Parathyroid adenoma (tissue), 2 donors: Measurements from ENCODE around the gene CLEC4D.
"Not testable (repeated sequence)": the region's sequence is repeated elsewhere in the genome, so short reads cannot be mapped to it uniquely, and the experiment has no call there.

Experiments
- H2AFZ ChIP-seq: fragments of 300-600 bp; sonication (generic); one replicate; pipeline ENCODE4 v1.7.0; 2017; ENCODE audit warnings: antibody characterized with exemption, mild to moderate bottlenecking
- H3K27ac ChIP-seq: fragments of 300-600 bp; sonication (generic); one replicate; pipeline ENCODE4 v1.7.0; 2017
- H3K27me3 ChIP-seq: fragments of 300-600 bp; sonication (generic); one replicate; pipeline ENCODE4 v1.7.0; 2017; ENCODE audit warnings: low read length; ENCODE audit not compliant: control insufficient read depth, insufficient read depth
- H3K36me3 ChIP-seq: fragments of 300-600 bp; sonication (generic); one replicate; pipeline ENCODE4 v1.7.0; 2017; ENCODE audit warnings: low read length; ENCODE audit not compliant: control insufficient read depth, insufficient read depth
- H3K4me1 ChIP-seq: fragments of 300-600 bp; sonication (generic); one replicate; pipeline ENCODE4 v1.7.0; 2017; ENCODE audit warnings: control low read depth
- H3K4me2 ChIP-seq: fragments of 300-600 bp; sonication (generic); one replicate; pipeline ENCODE4 v1.7.0; 2017; ENCODE audit warnings: low read length
- H3K4me3 ChIP-seq: fragments of 300-600 bp; sonication (generic); one replicate; pipeline ENCODE4 v1.7.0; 2017; ENCODE audit warnings: low read depth, low read length
- H3K79me2 ChIP-seq: fragments of 300-600 bp; sonication (generic); one replicate; pipeline ENCODE4 v1.7.0; 2017; ENCODE audit warnings: control low read depth
- H3K9ac ChIP-seq: fragments of 300-600 bp; sonication (generic); one replicate; pipeline ENCODE4 v1.7.0; 2017; ENCODE audit warnings: mild to moderate bottlenecking
- H3K9me3 ChIP-seq: fragments of 300-600 bp; sonication (generic); one replicate; pipeline ENCODE4 v1.7.0; 2017; ENCODE audit warnings: low read length; ENCODE audit not compliant: control insufficient read depth
- TF ChIP-seq, protein P1 (sequence below): fragments of 300-600 bp; sonication (generic); IDR thresholded peaks from one replicate; pipeline ENCODE4 v1.7.0; 2017; ENCODE audit warnings: antibody characterized with exemption, mild to moderate bottlenecking
- donor health status: primary hyperparathyroidism.

CLEC4D gene

DNA sequence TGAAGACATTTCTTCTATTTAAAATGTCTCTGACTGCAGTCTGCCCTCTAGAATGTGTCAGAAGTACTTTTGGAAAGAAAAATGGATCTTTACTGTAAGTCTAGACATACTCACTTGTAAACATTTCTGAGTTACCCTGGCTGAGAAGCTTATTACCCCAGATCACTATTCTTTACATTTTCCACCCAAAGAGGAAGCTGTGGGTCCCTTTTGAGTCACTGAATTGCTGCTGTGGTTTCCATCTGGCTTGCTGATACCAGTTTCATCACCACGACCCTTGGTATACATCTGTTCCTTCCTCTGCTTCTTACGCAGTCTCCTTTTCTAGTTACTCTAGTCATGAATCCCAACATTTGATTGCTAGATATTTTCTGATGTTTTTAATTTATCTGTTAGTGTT lies 20.2 kb upstream of the CLEC4D start:
- Histone ChIP-seq H3K27me3 (no peaks in the 10 kb centered on the region), H2AFZ (no peak overlapping the region), H3K27ac (no peak overlapping the region), H3K9ac (no peak overlapping the region), H3K36me3 (no peaks in the 10 kb centered on the region), H3K4me2 (no peak overlapping the region), H3K79me2 (no peaks in the 10 kb centered on the region), H3K9me3 (no peaks in the 10 kb centered on the region), H3K4me3 (no peak overlapping the region), H3K4me1 (no peaks in the 10 kb centered on the region)
- TF ChIP-seq, protein P1, sequence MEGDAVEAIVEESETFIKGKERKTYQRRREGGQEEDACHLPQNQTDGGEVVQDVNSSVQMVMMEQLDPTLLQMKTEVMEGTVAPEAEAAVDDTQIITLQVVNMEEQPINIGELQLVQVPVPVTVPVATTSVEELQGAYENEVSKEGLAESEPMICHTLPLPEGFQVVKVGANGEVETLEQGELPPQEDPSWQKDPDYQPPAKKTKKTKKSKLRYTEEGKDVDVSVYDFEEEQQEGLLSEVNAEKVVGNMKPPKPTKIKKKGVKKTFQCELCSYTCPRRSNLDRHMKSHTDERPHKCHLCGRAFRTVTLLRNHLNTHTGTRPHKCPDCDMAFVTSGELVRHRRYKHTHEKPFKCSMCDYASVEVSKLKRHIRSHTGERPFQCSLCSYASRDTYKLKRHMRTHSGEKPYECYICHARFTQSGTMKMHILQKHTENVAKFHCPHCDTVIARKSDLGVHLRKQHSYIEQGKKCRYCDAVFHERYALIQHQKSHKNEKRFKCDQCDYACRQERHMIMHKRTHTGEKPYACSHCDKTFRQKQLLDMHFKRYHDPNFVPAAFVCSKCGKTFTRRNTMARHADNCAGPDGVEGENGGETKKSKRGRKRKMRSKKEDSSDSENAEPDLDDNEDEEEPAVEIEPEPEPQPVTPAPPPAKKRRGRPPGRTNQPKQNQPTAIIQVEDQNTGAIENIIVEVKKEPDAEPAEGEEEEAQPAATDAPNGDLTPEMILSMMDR = no peak

DNA sequence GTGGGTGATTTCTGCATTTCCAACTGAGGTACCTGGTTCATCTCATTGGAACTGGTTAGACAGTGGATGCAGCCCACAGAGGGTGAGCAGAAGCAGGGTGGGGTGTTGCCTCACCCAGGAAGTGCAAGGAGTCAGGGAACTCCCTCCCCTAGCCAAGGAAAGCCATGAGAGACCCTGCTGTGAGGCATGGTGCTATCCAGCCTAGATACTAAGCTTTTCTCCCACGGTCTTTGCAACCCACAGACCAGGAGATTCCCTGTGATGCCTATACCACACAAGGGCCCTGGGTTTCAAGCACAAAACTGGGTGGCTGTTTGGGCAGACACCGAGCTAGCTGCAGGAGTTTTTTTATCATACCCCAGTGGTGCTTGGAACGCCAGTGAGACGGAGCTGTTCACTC lies 17.6 kb upstream of the CLEC4D start:
- H3K9me3 ChIP-seq, H3K4me1 ChIP-seq, H3K36me3 ChIP-seq, H3K4me3 ChIP-seq, H3K4me2 ChIP-seq, H3K27ac ChIP-seq, H2AFZ ChIP-seq, H3K79me2 ChIP-seq, H3K9ac ChIP-seq, H3K27me3 ChIP-seq: not testable (repeated sequence)

DNA sequence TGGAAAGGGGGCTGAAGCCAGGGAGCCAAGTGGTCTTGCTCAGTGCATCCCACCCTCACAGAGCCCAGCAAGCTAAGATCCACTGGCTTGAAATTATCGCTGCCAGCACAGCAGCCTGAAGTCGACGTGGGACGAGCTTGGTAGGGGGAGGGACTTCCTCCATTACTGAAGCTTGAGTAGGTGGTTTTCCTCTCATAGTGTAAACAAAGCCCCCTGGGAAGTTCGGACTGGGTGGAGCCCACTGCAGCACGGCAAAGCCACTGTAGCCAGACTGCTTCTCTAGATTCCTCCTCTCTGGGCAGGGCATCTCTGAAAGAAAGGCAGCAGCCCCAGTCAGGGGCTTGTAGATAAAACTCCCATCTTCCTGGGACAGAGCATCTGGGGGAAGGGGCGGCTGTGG lies 17.2 kb upstream of the CLEC4D start:
- H3K79me2 ChIP-seq, H3K4me2 ChIP-seq, H3K9ac ChIP-seq, H3K27me3 ChIP-seq, H3K4me3 ChIP-seq, H3K27ac ChIP-seq, H2AFZ ChIP-seq, H3K36me3 ChIP-seq, H3K9me3 ChIP-seq, H3K4me1 ChIP-seq: not testable (repeated sequence)

DNA sequence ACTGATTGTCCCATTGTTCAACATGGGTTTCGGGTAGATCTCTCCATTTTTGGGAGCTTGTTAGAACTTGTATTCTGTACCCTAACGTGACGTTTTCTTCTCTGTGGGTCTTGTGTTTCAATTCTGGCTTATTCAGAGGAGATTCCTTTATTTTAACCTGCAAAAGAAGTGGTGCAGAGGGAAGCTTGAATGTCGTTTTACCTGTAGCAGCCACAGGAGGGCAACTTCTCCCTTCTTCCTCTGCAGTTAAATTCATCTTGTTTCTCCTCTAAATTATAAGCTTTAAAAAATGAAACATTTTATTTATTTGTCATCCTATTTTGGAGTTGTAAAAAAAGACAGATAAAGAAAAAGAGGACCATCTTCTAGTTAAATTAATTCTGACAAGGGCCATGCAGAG lies 13.7 kb upstream of the CLEC4D start:
- Histone ChIP-seq H3K27ac (no peak overlapping the region), H3K9me3 (no peaks in the 10 kb centered on the region), H3K4me1 (no peaks in the 10 kb centered on the region), H3K4me2 (no peak overlapping the region), H3K9ac (no peak overlapping the region), H3K79me2 (no peaks in the 10 kb centered on the region), H3K4me3 (no peak overlapping the region), H2AFZ (no peak overlapping the region), H3K27me3 (no peaks in the 10 kb centered on the region), H3K36me3 (no peaks in the 10 kb centered on the region)
- TF ChIP-seq, protein P1 = no peak

DNA sequence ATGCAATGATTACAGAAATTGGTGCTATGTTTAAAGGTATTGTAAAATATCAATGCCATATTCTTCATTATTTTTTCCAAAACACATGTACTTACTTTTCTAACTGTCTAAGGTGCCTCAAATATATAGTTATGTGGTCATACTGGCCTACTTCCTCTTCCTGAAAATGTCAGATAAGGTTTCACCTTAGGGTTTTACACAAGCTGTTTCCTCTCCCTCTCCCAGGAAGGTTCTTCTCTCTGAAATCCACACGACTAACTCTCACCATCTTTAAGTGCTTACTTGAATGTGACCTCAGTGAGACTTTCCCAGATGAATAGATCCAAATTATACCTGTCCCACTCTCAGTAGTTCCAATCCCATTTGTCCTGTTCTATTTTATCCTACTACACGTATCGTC lies 11.6 kb upstream of the CLEC4D start:
- no peaks in the 10 kb centered on the region for H3K9me3 ChIP-seq
- H3K9ac ChIP-seq = no peak overlapping the region

DNA sequence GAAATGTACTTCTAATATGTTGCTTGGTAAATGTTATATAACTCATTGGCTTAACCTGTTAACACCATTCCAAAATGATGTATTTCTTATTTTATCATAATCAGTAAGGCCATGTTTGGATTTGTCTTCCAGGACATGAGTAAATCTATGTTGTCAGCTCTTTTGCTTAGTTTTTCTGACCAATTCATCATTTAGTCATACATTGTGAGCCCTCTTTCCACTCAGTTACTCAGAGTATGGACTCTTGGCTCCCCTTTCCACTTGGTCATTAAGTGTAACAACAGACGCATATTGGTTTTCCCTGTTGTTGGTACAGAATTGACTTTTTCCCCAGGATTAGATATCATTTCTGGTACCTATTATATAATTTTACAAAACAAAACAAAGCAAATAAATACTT lies 9.0 kb upstream of the CLEC4D start:
- H2AFZ ChIP-seq = no peak overlapping the region
- H3K9me3 ChIP-seq = no peaks in the 10 kb centered on the region
- H3K27me3 ChIP-seq = no peaks in the 10 kb centered on the region
- no peaks in the 10 kb centered on the region for H3K4me1 ChIP-seq
- H3K9ac ChIP-seq = no peak overlapping the region
- no peaks in the 10 kb centered on the region for H3K79me2 ChIP-seq
- no peaks in the 10 kb centered on the region for H3K36me3 ChIP-seq
- H3K27ac ChIP-seq = no peak overlapping the region
- H3K4me2 ChIP-seq = no peak overlapping the region
- no peak overlapping the region for H3K4me3 ChIP-seq
- TF ChIP-seq, protein P1 = no peak

More for the DNA sequence above, 11.6 kb upstream of the CLEC4D start:
- H3K4me1 ChIP-seq = no peaks in the 10 kb centered on the region
- no peaks in the 10 kb centered on the region for H3K36me3 ChIP-seq
- no peaks in the 10 kb centered on the region for H3K79me2 ChIP-seq
- TF ChIP-seq, protein P1 = no peak
- H3K4me3 ChIP-seq = no peak overlapping the region
- no peak overlapping the region for H2AFZ ChIP-seq
- H3K27ac ChIP-seq = no peak overlapping the region
- H3K27me3 ChIP-seq = no peaks in the 10 kb centered on the region
- no peak overlapping the region for H3K4me2 ChIP-seq
